ENCODE results near the gene SSUH2.

The SSUH2 gene

GRCh38 chr3:8576841-8577571 lies 67.6 kb downstream of the SSUH2 start:
- Histone ChIP-seq H3K27ac (replicated peaks) (no peak overlapping the region), H3K4me3 (replicated peaks; ENCODE audit: insufficient read depth, low read length) (no peak overlapping the region), H3K27me3 (ENCODE audit: insufficient read depth, poor library complexity, severe bottlenecking) (no peaks in the 10 kb centered on the region)
- TF ChIP-seq REST (IDR thresholded peaks at IDR 0.05; ENCODE audit: insufficient replicate concordance, low read depth) = no peak
- no peak for DNase-seq (ENCODE audit: low read depth in 1 of 2, low spot score in 1 of 2)

- DNase-seq (ENCODE audit: low read depth in 1 of 2, low spot score in 1 of 2) = no peak
- TF ChIP-seq REST (IDR thresholded peaks at IDR 0.05; ENCODE audit: insufficient replicate concordance, low read depth) (no peak), GABPA (IDR thresholded peaks at IDR 0.05; ENCODE audit: low read depth) (no peak), POLR2AphosphoS5 (IDR thresholded peaks at IDR 0.05; ENCODE audit: low read depth) (no peak), CTCF (IDR thresholded peaks at IDR 0.05; ENCODE audit: insufficient read depth, low read length) (no peak), SPI1 (IDR thresholded peaks at IDR 0.05; ENCODE audit: borderline replicate concordance, low read depth) (no peak)
- Histone ChIP-seq H3K4me3 (replicated peaks; ENCODE audit: insufficient read depth, low read length) (no peak overlapping the region), H3K27me3 (ENCODE audit: insufficient read depth, poor library complexity, severe bottlenecking) (no peaks in the 10 kb centered on the region), H3K27ac (replicated peaks) (no peak overlapping the region)
Observed at GRCh38 chr3:8576436-8576835, 68.2 kb downstream of the SSUH2 start.

GRCh38 chr3:8575364-8576104 lies 69.1 kb downstream of the SSUH2 start:
- H3K27ac ChIP-seq (replicated peaks) = no peak overlapping the region
- H3K27me3 ChIP-seq (ENCODE audit: insufficient read depth, poor library complexity, severe bottlenecking) = no peaks in the 10 kb centered on the region
- no peak overlapping the region for H3K4me3 ChIP-seq (replicated peaks; ENCODE audit: insufficient read depth, low read length)
- TF ChIP-seq REST (IDR thresholded peaks at IDR 0.05; ENCODE audit: insufficient replicate concordance, low read depth) = no peak
- DNase-seq (ENCODE audit: low read depth in 1 of 2, low spot score in 1 of 2) = no peak

- H3K27ac ChIP-seq (replicated peaks) = no peak overlapping the region
- H3K27me3 ChIP-seq (ENCODE audit: insufficient read depth, poor library complexity, severe bottlenecking) = no peaks in the 10 kb centered on the region
- no peak for DNase-seq (ENCODE audit: low read depth in 1 of 2, low spot score in 1 of 2)
- H3K4me3 ChIP-seq (replicated peaks; ENCODE audit: insufficient read depth, low read length) = no peak overlapping the region
- TF ChIP-seq CTCF (IDR thresholded peaks at IDR 0.05; ENCODE audit: insufficient read depth, low read length) = no peak
- TF ChIP-seq REST (IDR thresholded peaks at IDR 0.05; ENCODE audit: insufficient replicate concordance, low read depth) = no peak
- no peak for TF ChIP-seq SPI1 (IDR thresholded peaks at IDR 0.05; ENCODE audit: borderline replicate concordance, low read depth)
- TF ChIP-seq GABPA (IDR thresholded peaks at IDR 0.05; ENCODE audit: low read depth) = no peak
- no peak for TF ChIP-seq POLR2AphosphoS5 (IDR thresholded peaks at IDR 0.05; ENCODE audit: low read depth)
Observed at GRCh38 chr3:8574670-8575322, 69.8 kb downstream of the SSUH2 start.

Measured in HL-60 (cell line).